ENCODE results near the gene SRBD1.
"Not testable (repeated sequence)": the region's sequence is repeated elsewhere in the genome, so short reads cannot be mapped to it uniquely, and the experiment has no call there.

SRBD1 gene

GRCh38 chr2:45439788-45440773 lies 171.0 kb downstream of the SRBD1 start:
- no peak for DNase-seq (ENCODE audit: low read depth)
- no peak overlapping the region for H3K4me3 ChIP-seq (ENCODE audit: low read length)
- no peak for TF ChIP-seq CTCF (IDR thresholded peaks at IDR 0.05; ENCODE audit: insufficient read depth, low read depth, low read length, missing control alignments)

- no peak overlapping the region for H3K4me3 ChIP-seq (ENCODE audit: low read length)
- no peak for TF ChIP-seq CTCF (IDR thresholded peaks at IDR 0.05; ENCODE audit: insufficient read depth, low read depth, low read length, missing control alignments)
- DNase-seq (ENCODE audit: low read depth): no peak
Observed at GRCh38 chr2:45438872-45439665, 172.0 kb downstream of the SRBD1 start.

- H3K4me3 ChIP-seq (ENCODE audit: low read length): no peak overlapping the region
- no peak for DNase-seq (ENCODE audit: low read depth)
- TF ChIP-seq CTCF (IDR thresholded peaks at IDR 0.05; ENCODE audit: insufficient read depth, low read depth, low read length, missing control alignments): no peak
Observed at GRCh38 chr2:45436456-45436855, 174.6 kb downstream of the SRBD1 start.

- peak; percentile 81 for DNase-seq (ENCODE audit: low read depth)
- H3K4me3 ChIP-seq (ENCODE audit: low read length): no peak overlapping the region
- no peak for TF ChIP-seq CTCF (IDR thresholded peaks at IDR 0.05; ENCODE audit: insufficient read depth, low read depth, low read length, missing control alignments)
Observed at GRCh38 chr2:45435316-45435715, 175.8 kb downstream of the SRBD1 start.

- DNase-seq (ENCODE audit: low read depth): no peak
- H3K4me3 ChIP-seq (ENCODE audit: low read length): no peak overlapping the region
- TF ChIP-seq CTCF (IDR thresholded peaks at IDR 0.05; ENCODE audit: insufficient read depth, low read depth, low read length, missing control alignments): no peak
Observed at GRCh38 chr2:45433363-45433762, 177.7 kb downstream of the SRBD1 start.

- peak; percentile 62 for DNase-seq (ENCODE audit: low read depth)
- H3K4me3 ChIP-seq (ENCODE audit: low read length): no peak overlapping the region
- no peak for TF ChIP-seq CTCF (IDR thresholded peaks at IDR 0.05; ENCODE audit: insufficient read depth, low read depth, low read length, missing control alignments)
Observed at GRCh38 chr2:45432406-45432805, 178.7 kb downstream of the SRBD1 start.

- not testable (repeated sequence) for DNase-seq (ENCODE audit: low read depth); H3K4me3 ChIP-seq (ENCODE audit: low read length)
Observed at GRCh38 chr2:45426025-45426424, 185.0 kb downstream of the SRBD1 start.
